K562 treated with DMSO at 1 percent for 24 hours (cell line): ENCODE data around the gene GFER. TPM values are rescaled to one million over a fixed set of nuclear protein-coding genes. Genes with fewer than 3 reads are reported as not detected.

Experiments used
- total RNA-seq: library from RNA; unstranded; fragments of 300-600 nt; gene quantifications from 2 replicates; pipeline ENCODE4 v1.2.3, GENCODE V29; 2022; ENCODE audit warnings: low read depth; ENCODE audit not compliant: insufficient read depth

GFER gene
- total RNA-seq = 56.1 and 57.0 TPM in 2 replicates

DNA sequence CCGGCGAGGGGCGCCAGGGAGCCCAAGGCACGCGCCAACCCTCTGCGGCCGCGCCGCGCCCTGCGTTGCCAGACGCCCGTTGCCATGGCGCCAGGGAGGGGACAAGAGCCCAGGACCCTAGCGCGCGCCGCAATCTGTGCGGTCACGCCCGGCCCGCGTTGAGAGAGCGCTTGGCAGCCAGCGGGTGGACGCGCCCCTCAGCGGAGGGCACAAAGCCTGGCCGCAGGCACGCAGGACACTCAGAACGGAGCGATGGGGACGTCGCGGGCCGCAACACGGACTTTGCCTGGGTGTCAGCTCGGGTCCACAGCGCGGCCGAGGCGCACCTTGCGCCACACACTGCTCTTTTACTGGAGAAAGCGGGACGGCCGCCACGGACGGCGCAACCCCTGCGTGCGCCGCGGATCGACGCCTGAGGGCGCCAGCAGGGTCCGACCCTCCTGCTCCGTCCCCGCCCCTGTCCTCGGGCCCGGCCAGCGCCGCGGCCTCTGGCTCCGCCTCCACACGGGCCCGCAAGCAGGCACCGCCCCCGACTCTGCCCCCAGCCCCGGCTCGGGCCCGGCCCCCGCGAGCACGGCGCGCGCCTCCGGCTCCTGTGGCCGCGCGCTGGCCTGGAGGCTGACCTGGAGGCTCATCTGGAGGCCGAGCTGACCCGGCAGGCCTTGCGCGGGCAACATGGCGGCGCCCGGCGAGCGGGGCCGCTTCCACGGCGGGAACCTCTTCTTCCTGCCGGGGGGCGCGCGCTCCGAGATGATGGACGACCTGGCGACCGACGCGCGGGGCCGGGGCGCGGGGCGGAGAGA is at the start of gene GFER:
TSS of gene GFER (plus strand) at position 650 of the 803 bp plus-strand sequence. CDS start at position 676, 26 bp downstream.

GRCh38 chr16:1942810-1943726 is 40.9 kb upstream of the GFER start, which contains the start of gene MSRB1:
TSS of gene MSRB1 (minus strand) at chr16:1943199. CDS start at chr16:1943156, 43 bp downstream.

GRCh38 chr16:1959269-1960039 is 24.5 kb upstream of the GFER start, which contains the start of gene NDUFB10:
TSS of gene NDUFB10 (plus strand) at chr16:1959538. CDS start at chr16:1959625, 87 bp downstream.

DNA sequence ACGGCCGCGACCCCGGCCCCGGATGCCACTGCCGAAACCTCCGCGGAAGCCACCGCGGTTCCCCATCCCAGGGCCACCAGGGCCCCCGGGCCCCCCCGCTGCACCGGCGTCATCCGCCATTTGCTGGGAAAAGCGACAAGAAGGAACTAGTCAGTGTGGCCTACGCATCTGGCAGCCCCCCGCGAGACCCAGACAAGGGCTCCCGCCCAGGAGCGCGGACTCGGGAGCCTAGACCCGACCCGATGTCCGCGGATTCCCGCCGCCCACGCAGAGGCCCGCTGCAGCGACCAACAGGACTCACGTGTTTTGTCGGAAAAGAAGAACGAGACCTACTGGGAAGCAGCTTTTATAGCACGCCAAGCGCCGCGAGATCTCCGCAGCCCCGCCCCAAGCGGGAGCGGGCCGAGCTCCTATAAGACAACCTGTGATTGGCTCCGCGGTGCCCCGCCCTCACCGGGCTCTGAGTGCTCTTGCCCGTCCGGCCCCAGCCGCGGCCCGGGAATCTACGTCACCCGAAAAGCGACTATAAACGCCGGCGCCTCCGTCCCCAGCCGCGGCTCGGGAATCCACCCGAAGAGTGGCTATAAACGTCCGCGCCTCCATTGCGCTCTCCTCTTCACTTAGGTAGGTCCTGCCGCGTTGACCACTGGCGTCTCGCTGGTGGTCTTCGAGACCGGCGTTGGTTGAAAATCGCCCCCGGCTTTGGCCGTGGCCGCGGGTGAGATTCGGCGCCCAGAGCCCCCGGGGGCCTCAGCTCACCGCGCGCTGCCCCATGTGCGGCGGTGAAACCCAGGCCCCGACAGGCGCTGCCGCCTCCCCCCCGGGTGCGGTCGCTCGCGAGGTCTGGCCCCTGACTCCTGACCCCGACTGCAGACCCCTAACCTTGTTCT is 19.2 kb upstream of the GFER start, which contains the start of gene RPS2:
TSS of gene RPS2 (minus strand) at position 321 of the 890 bp plus-strand sequence. CDS start at position 120, 201 bp downstream.

GRCh38 chr16:1966460-1966859 is 17.5 kb upstream of the GFER start, which contains the start of gene RNF151:
TSS of gene RNF151 (plus strand) at chr16:1966856. CDS start at chr16:1966882, 26 bp downstream.

DNA sequence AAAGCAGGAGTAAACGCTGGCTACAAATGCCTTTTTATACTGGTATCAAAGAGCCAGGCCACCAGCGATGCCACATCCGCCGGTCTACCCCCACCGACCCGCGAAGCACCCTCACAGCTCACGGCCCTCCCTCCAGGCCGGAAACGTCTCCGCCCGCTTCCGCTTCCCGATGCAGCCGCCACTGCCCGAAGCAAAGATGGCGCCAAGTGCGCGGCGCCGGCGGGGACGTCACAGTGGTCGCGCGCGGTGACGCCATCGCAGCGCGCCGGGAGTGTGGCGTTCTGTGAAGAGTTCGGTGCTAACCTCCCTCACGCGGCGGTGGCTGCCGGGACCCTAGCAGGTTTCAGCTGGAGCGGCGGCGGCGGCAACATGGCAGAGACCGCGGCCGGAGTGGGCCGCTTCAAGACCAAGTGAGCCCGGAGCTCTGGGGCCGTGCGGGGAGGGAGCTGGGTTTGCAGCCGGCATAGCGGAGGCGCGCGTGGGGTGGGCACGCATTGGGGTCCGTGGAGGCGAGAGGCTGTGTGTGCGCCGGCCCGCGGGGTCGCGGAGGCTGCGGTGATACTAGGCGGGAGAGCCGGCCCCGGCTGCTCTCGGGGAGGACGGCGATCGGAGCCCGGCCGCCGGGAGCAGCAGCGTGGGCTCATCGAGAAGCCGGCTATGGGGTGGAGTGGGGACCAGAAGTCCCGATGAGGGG is 12.1 kb upstream of the GFER start, which contains the start of gene TBL3:
TSS of gene TBL3 (plus strand) at position 258 of the 694 bp plus-strand sequence. CDS start at position 370, 112 bp downstream.

DNA sequence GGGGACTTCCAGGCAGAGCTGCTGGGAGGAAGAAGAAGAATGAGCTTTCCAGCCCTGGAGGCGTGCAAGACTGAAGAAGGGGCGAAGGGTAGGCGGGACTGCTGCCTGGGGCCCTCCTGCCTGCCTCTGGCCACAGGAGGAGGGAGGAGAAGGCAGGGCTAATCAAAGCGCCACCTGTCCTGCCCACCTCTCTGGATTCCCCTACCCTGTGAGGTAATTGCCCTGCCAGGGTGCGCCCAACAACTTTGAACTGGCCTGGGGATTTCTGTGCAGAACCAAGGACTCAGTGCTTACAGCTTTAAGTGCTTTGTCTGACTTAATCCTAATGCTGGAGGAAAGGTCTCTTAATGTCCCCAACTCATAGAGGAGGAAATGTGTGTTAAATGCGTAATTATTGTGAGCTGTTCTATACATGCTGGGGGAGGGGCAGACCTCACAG is 2.6 kb upstream of the GFER start, which contains the start of gene NOXO1:
TSS of gene NOXO1 (minus strand) at position 72 of the 439 bp plus-strand sequence. CDS start 290 bp downstream, outside the sequence.

DNA sequence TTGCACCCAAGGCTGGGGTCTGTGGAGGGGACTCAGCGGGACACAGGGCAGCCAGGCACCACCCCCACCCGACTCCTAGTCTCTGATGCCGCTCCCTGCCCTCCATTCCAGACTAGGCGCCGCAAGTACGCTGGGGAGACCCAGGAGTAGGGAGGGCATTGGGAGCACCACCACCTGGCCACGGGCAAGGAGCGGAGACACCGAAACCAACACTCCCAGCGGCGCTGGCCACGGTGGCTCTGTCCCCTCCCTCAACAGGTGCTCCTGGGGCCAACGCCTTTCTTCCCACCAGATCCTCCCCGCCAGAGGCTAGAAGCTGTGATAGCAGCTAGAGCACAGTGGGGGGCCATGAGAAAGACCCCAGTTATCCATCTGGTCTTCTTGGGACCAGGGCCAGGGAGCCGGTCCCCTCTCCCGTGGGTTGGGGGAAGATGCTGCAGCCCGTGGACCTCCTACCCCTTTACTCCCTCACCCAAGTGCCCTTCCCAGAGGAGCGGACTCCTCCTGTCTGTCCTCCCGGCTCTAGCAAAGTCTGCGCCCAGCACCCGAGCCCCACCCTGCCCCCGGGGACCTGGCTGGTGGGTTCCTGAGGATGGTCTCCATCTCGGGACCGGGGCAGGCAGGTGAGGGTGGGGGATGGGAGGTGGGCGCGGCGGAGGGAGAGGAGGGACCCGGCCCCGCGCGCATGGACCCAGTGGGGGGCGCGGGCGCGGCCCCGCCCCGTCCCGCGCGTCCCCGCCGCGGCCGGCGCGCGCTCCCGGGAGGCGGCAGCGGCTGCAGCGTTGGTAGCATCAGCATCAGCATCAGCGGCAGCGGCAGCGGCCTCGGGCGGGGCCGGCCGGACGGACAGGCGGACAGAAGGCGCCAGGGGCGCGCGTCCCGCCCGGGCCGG is 5.5 kb downstream of the GFER start, which contains the start of gene SYNGR3:
TSS of gene SYNGR3 (plus strand) at position 762 of the 892 bp plus-strand sequence. CDS start 133 bp downstream, outside the sequence.

DNA sequence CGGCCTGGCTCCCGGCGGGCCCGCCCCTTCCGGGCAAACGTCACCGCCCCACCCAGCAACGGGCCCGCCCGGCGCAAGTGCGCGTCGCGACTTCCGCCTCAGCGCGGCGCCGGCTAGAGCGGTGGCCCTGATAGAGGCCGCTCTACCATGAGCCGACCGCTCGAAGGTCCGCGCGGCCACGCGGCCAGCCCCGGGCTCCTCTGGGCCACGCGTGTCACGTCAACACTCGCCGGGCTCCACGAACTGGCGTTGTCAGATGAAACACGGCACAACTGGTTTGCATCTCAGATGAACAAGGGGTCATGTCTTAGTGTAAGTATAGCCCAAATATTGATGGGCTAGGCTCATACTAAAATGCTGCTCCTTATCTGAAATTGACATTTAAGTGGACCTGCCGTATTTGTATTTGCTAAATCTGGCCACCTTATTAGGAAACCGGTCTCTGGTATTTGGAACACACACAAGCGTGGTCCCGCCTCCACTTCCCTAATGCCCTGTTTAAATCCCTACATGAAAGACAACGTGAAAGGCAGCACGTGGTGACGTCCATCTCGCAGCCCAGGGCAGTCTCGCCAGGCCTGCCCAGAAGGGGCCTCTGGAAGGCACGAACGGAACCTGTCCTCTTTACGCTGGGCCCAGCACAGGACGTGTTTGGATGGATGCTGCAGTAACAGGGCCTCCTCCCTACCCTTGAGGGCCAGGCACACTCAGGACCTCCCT is 26.0 kb downstream of the GFER start, which contains the start of gene ZNF598:
TSS of gene ZNF598 (minus strand) at position 31 of the 720 bp plus-strand sequence.

GRCh38 chr16:2019518-2019920 is 35.5 kb downstream of the GFER start, which contains the start of gene NPW:
TSS of gene NPW (plus strand) at chr16:2019785.

DNA sequence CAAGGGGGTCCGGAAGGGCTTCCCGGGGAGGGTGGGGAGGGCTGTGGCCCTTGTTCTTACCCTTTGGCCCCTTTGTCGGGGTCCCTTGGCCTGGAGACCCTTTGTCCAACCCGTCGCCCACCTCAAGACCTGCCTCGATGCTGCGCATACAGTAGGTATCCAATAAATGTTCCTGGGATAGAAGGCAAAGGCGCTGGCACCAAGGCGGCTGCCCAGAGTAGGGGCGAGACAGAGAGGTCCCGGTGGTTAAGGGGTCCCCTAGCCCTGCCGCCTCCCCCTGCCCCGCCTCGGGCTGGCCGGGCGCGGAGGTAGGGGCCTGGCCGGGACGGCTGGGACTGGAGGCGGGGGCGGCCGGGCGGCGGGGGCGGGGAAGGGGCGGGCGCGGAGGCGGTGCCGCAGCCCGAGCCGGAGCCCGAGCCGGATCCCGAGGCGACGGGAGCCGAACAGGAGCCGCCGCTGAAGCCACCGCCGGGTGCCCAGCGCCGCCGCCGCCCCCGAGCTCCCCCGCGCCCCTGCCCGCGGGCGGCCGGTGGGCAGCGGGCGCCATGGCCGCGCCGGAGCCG is 42.5 kb downstream of the GFER start, which contains the start of gene NHERF2:
TSS of gene NHERF2 (plus strand) at position 442 of the 563 bp plus-strand sequence. CDS start at position 546, 104 bp downstream.

Other genes starting within 250 kb of the GFER start
- gene NME3, start 212.7 kb upstream of the GFER start, total RNA-seq = 80.6 and 94.0 TPM in 2 replicates
- 9.7 and 11.0 TPM in 2 replicates for gene EME2, start 211.4 kb upstream of the GFER start, total RNA-seq
- gene MRPS34, start 211.1 kb upstream of the GFER start, total RNA-seq = 209 and 232 TPM in 2 replicates
- 85.1 and 96.8 TPM in 2 replicates for gene SPSB3, start 201.6 kb upstream of the GFER start, total RNA-seq
- gene NUBP2, start 201.2 kb upstream of the GFER start, total RNA-seq = 178 and 198 TPM in 2 replicates
- 0.36 and 0.50 TPM in 2 replicates for gene IGFALS, start 190.5 kb upstream of the GFER start, total RNA-seq
- 95.7 and 105 TPM in 2 replicates for gene HAGH, start 157.4 kb upstream of the GFER start, total RNA-seq
- gene FAHD1, start 157.0 kb upstream of the GFER start, total RNA-seq = 30.8 and 34.7 TPM in 2 replicates
- 40.7 and 42.1 TPM in 2 replicates for gene MEIOB, start 112.0 kb upstream of the GFER start, total RNA-seq
- not detected in 2 replicates for gene HS3ST6, start 65.8 kb upstream of the GFER start, total RNA-seq
- 194 and 209 TPM in 2 replicates for gene MSRB1, start 41.0 kb upstream of the GFER start, total RNA-seq
- gene RPL3L, start 29.5 kb upstream of the GFER start, total RNA-seq = 0.23 and 0.29 TPM in 2 replicates
- 256 and 274 TPM in 2 replicates for gene NDUFB10, start 24.7 kb upstream of the GFER start, total RNA-seq
- 6,981 and 7,733 TPM in 2 replicates for gene RPS2, start 19.4 kb upstream of the GFER start, total RNA-seq
- not detected in 2 replicates for gene RNF151, start 17.3 kb upstream of the GFER start, total RNA-seq
- gene TBL3, start 12.1 kb upstream of the GFER start, total RNA-seq = 59.5 and 67.9 TPM in 2 replicates
- gene NOXO1, start 2.7 kb upstream of the GFER start, total RNA-seq = not detected in 2 replicates
- gene SYNGR3, start 5.8 kb downstream of the GFER start, total RNA-seq = 42.4 and 48.1 TPM in 2 replicates
- gene ZNF598, start 25.6 kb downstream of the GFER start, total RNA-seq = 111 and 123 TPM in 2 replicates
- 3.2 and 4.2 TPM in 2 replicates for gene NPW, start 35.6 kb downstream of the GFER start, total RNA-seq
- 28.4 and 30.8 TPM in 2 replicates for gene NHERF2, start 42.7 kb downstream of the GFER start, total RNA-seq
- 31.0 and 36.5 TPM in 2 replicates for gene NTHL1, start 63.6 kb downstream of the GFER start, total RNA-seq
- gene TSC2, start 63.8 kb downstream of the GFER start, total RNA-seq = 69.9 and 72.9 TPM in 2 replicates
- 95.2 and 111 TPM in 2 replicates for gene PKD1, start 151.7 kb downstream of the GFER start, total RNA-seq
- gene RAB26, start 164.4 kb downstream of the GFER start, total RNA-seq = 4.4 and 5.8 TPM in 2 replicates
- gene TRAF7, start 171.6 kb downstream of the GFER start, total RNA-seq = 114 and 120 TPM in 2 replicates
- gene CASKIN1, start 212.4 kb downstream of the GFER start, total RNA-seq = 2.6 and 3.7 TPM in 2 replicates
- 58.9 and 88.9 TPM in 2 replicates for gene MLST8, start 221.3 kb downstream of the GFER start, total RNA-seq
- gene BRICD5, start 226.7 kb downstream of the GFER start, total RNA-seq = 12.8 and 15.0 TPM in 2 replicates
- 90.8 and 100 TPM in 2 replicates for gene PGP, start 230.6 kb downstream of the GFER start, total RNA-seq
- gene E4F1, start 239.4 kb downstream of the GFER start, total RNA-seq = 49.6 and 60.2 TPM in 2 replicates